T47D (cell line): ENCODE results near the gene PTX3.
A peak's percentile ranks its signal among the peaks of the same experiment; 100 is the strongest.

Source experiments
- DNase-seq, 2 experiments: peaks; one replicate each; pipeline versions ENCODE4 v3.0.0 to v3.0.0-alpha.2; 2011 to 2012; ENCODE audit warnings: low read depth in 1 of 2, low spot score in 1 of 2
- JUND ChIP-seq: IDR thresholded peaks from 2 replicates; pipeline ENCODE4 v1.6.1; 2012; ENCODE audit warnings: low read depth
- in situ Hi-C: cut with HindIII; loops from 2 replicates; pipeline ENCODE4 v1.10.0; 2016; ENCODE audit warnings: low sequenced_read_pairs, low pct_unique_long_range_greater_than_20kb

PTX3 gene

GRCh38 chr3:157436583-157437291, at the start of gene PTX3:
TSS of gene PTX3 (plus strand) at chr3:157436850. CDS start at chr3:157436934, 84 bp downstream.
- no peak for DNase-seq
- in situ Hi-C loops, result no loop called here
- no peak for TF ChIP-seq JUND

GRCh38 chr3:157387708-157388435, 48.8 kb upstream of the PTX3 start:
- DNase-seq, result no peak
- in situ Hi-C loops, result no loop called here
- TF ChIP-seq JUND, result no peak

GRCh38 chr3:157388976-157389375, 47.7 kb upstream of the PTX3 start:
- in situ Hi-C loops, result no loop called here
- no peak for DNase-seq
- TF ChIP-seq JUND, result no peak

GRCh38 chr3:157390713-157391515, 45.7 kb upstream of the PTX3 start:
- in situ Hi-C loops, result no loop called here
- TF ChIP-seq JUND, result no peak
- DNase-seq, result no peak

- in situ Hi-C loops, result no loop called here
- TF ChIP-seq JUND, result no peak
- no peak for DNase-seq
Observed at GRCh38 chr3:157392104-157392503, 44.5 kb upstream of the PTX3 start.

- TF ChIP-seq JUND, result no peak
- no peak for DNase-seq
- in situ Hi-C loops, result no loop called here
Observed at GRCh38 chr3:157393113-157393512, 43.5 kb upstream of the PTX3 start.

GRCh38 chr3:157394411-157394810, 42.2 kb upstream of the PTX3 start:
- no peak for DNase-seq
- in situ Hi-C loops, result no loop called here

GRCh38 chr3:157398598-157398997, 38.1 kb upstream of the PTX3 start:
- in situ Hi-C loops, result no loop called here
- no peak for TF ChIP-seq JUND

More at GRCh38 chr3:157394411-157394810, 42.2 kb upstream of the PTX3 start:
- TF ChIP-seq JUND, result no peak

GRCh38 chr3:157404381-157404780, 32.3 kb upstream of the PTX3 start:
- in situ Hi-C loops, result no loop called here
- no peak for TF ChIP-seq JUND
- DNase-seq, result no peak

More at GRCh38 chr3:157398598-157398997, 38.1 kb upstream of the PTX3 start:
- DNase-seq, result no peak

GRCh38 chr3:157405457-157405856, 31.2 kb upstream of the PTX3 start:
- no peak for TF ChIP-seq JUND
- in situ Hi-C loops, result no loop called here
- DNase-seq, result no peak

- no peak for TF ChIP-seq JUND
- in situ Hi-C loops, result no loop called here
- no peak for DNase-seq
Observed at GRCh38 chr3:157406394-157406793, 30.3 kb upstream of the PTX3 start.

GRCh38 chr3:157407769-157408168, 28.9 kb upstream of the PTX3 start:
- in situ Hi-C loops, result no loop called here
- DNase-seq, result no peak

GRCh38 chr3:157408499-157409149, 28.0 kb upstream of the PTX3 start:
- in situ Hi-C loops, result no loop called here
- peak in 1 of 2 experiments; percentile 61 for DNase-seq
- no peak for TF ChIP-seq JUND

More at GRCh38 chr3:157407769-157408168, 28.9 kb upstream of the PTX3 start:
- TF ChIP-seq JUND, result no peak
